ENCODE results near the gene PCNX3.

DNA sequence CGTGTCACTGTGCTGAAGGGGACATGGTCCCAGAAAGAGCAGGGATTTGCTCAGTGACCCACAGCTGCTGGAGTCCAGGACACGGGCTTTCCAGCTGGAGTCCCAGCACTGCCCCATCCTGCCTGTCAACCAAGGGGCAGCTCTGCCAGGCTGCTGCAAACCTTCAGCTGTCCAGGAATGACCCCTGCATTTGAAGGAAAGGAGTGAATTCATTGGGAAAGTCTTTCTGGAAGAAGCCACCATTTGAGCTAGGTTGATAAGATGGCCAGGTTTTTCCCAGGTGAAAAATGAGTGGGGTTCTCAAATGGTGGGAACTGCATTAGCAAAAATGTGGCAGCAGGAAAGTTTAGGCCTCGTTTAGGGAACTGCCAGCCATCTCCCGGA is 29.3 kb upstream of the PCNX3 start:
- TF ChIP-seq, protein P1, sequence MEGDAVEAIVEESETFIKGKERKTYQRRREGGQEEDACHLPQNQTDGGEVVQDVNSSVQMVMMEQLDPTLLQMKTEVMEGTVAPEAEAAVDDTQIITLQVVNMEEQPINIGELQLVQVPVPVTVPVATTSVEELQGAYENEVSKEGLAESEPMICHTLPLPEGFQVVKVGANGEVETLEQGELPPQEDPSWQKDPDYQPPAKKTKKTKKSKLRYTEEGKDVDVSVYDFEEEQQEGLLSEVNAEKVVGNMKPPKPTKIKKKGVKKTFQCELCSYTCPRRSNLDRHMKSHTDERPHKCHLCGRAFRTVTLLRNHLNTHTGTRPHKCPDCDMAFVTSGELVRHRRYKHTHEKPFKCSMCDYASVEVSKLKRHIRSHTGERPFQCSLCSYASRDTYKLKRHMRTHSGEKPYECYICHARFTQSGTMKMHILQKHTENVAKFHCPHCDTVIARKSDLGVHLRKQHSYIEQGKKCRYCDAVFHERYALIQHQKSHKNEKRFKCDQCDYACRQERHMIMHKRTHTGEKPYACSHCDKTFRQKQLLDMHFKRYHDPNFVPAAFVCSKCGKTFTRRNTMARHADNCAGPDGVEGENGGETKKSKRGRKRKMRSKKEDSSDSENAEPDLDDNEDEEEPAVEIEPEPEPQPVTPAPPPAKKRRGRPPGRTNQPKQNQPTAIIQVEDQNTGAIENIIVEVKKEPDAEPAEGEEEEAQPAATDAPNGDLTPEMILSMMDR (IDR thresholded peaks at IDR 0.05; ENCODE audit: extremely low read depth in 1 of 2, insufficient read depth in 1 of 2, low read depth in 1 of 2, low read length in 2 of 2) = no peak
- TF ChIP-seq GATA2 (IDR thresholded peaks at IDR 0.05; ENCODE audit: insufficient read depth, insufficient read length, low read depth, low read length) (no peak), EZH2 (IDR thresholded peaks at IDR 0.05; ENCODE audit: borderline replicate concordance, low read depth, low read length, severe bottlenecking) (no peak), FOS (IDR thresholded peaks at IDR 0.05; ENCODE audit: borderline replicate concordance, insufficient read depth, low read length) (no peak)
- TF ChIP-seq, protein P2, sequence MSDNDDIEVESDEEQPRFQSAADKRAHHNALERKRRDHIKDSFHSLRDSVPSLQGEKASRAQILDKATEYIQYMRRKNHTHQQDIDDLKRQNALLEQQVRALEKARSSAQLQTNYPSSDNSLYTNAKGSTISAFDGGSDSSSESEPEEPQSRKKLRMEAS (IDR thresholded peaks at IDR 0.05; ENCODE audit: insufficient read depth, insufficient read length) = no peak
